Fibroblast of skin of back (primary cell): ENCODE measurements around the gene PLEKHG2.
A peak's percentile ranks its signal among the peaks of the same experiment; 100 is the strongest.
"Not testable (repeated sequence)": the region's sequence is repeated elsewhere in the genome, so short reads cannot be mapped to it uniquely, and the experiment has no call there.

Experiments used
- DNase-seq: peaks from one replicate; pipeline ENCODE4 v3.0.0-alpha.2; 2013

PLEKHG2 gene

GRCh38 chr19:39446365-39447084, 34.1 kb downstream of the PLEKHG2 start:
- no peak for DNase-seq

- DNase-seq, result peak; percentile 56
These were observed 35.8 kb downstream of the PLEKHG2 start for GRCh38 chr19:39448271-39448670.

GRCh38 chr19:39449116-39449797, 36.8 kb downstream of the PLEKHG2 start:
- no peak for DNase-seq

GRCh38 chr19:39451257-39451656, 38.8 kb downstream of the PLEKHG2 start:
- not testable (repeated sequence) for DNase-seq

- no peak for DNase-seq
These were observed 50.9 kb downstream of the PLEKHG2 start for GRCh38 chr19:39463403-39463802.

- no peak for DNase-seq
These were observed 53.7 kb downstream of the PLEKHG2 start for GRCh38 chr19:39465956-39466747.

GRCh38 chr19:39467941-39468340, 55.5 kb downstream of the PLEKHG2 start:
- no peak for DNase-seq

- no peak for DNase-seq
These were observed 56.6 kb downstream of the PLEKHG2 start for GRCh38 chr19:39469036-39469435.

- DNase-seq, result no peak
These were observed 57.1 kb downstream of the PLEKHG2 start for GRCh38 chr19:39469567-39469966.

- no peak for DNase-seq
These were observed 58.4 kb downstream of the PLEKHG2 start for GRCh38 chr19:39470724-39471339.

GRCh38 chr19:39471756-39472536, 59.5 kb downstream of the PLEKHG2 start:
- no peak for DNase-seq

- DNase-seq, result no peak
These were observed 60.4 kb downstream of the PLEKHG2 start for GRCh38 chr19:39472746-39473442.

GRCh38 chr19:39473443-39473960, 61.0 kb downstream of the PLEKHG2 start:
- DNase-seq, result no peak

- DNase-seq, result peak; percentile 26
These were observed 61.7 kb downstream of the PLEKHG2 start for GRCh38 chr19:39474139-39474620.

GRCh38 chr19:39475748-39476147, 63.3 kb downstream of the PLEKHG2 start:
- no peak for DNase-seq
